Suprapubic skin (tissue), 4 donors: Measurements from ENCODE around the gene CTNNA2.

Experiments used
- CTCF ChIP-seq, 2 donors: fragments of 200-600 bp in 1 of 2; fragments of 450-650 bp in 1 of 2; sonication (generic) in 1 of 2; IDR thresholded peaks; one replicate each; pipeline ENCODE4 v1.5.1; 2016 to 2019; ENCODE audit warnings: antibody characterized with exemption in 2 of 2, mild to moderate bottlenecking in 1 of 2, moderate library complexity in 1 of 2
- EP300 ChIP-seq: sonication (generic); formaldehyde crosslinking; IDR thresholded peaks from one replicate; pipeline ENCODE4 v1.6.1; 2017; ENCODE audit warnings: antibody characterized with exemption
- POLR2A ChIP-seq, 2 donors: fragments of 450-650 bp; IDR thresholded peaks; one replicate each; pipeline ENCODE4 v1.6.1; 2017; ENCODE audit warnings: antibody characterized with exemption in 2 of 2, mild to moderate bottlenecking in 2 of 2, moderate library complexity in 2 of 2
- POLR2AphosphoS5 ChIP-seq, 3 donors: sonication (generic); formaldehyde crosslinking; IDR thresholded peaks; one replicate each; pipeline ENCODE4 v1.6.1; 2017; ENCODE audit warnings: antibody characterized with exemption in 3 of 3

GRCh38 chr2:79862756-79863155 is 349.9 kb downstream of the CTNNA2 start:
- TF ChIP-seq CTCF (IDR thresholded peaks at IDR 0.05) (no peak), POLR2A (IDR thresholded peaks at IDR 0.05) (no peak), POLR2AphosphoS5 (IDR thresholded peaks at IDR 0.05) (no peak), EP300 (no peak)
